GM12878 (cell line): ENCODE results near the gene SEZ6L2. TPM values are rescaled to one million over a fixed set of nuclear protein-coding genes. Genes with fewer than 3 reads are reported as not detected.

Experiments used
- ATAC-seq: fragments of 200-7000 bp; cut with Tn5 transposase; 3 replicates; pipeline ENCODE4 v1.9.1; 2020; ENCODE audit warnings: mild to moderate bottlenecking, moderate library complexity
- BruUV-seq: library from RNA; stranded (reverse); fragments of 400-500 nt; replicated peaks from 2 replicates; lab custom pipeline; 2021; lab: Mats Ljungman, UMichigan
- CTCF ChIA-PET: fragments of 300-600 bp; sonication (Branson Sonifier 250); formaldehyde crosslinking; extraction: SDS; loops from one replicate; lab custom pipeline; 2021; ENCODE audit warnings: inconsistent platforms; lab: Yijun Ruan, JAX
- POLR2A ChIA-PET: fragments of 350-600 bp; formaldehyde crosslinking; extraction: SDS; loops from one replicate; lab custom pipeline; 2021; ENCODE audit warnings: inconsistent platforms; lab: Charles Lee
- RAD21 ChIA-PET: fragments of 300-600 bp; sonication (Branson Sonifier 250); formaldehyde crosslinking; loops from one replicate; lab custom pipeline; 2023; ENCODE audit warnings: antibody characterized with exemption; ENCODE audit not compliant: unreplicated experiment; lab: Charles Lee
- SMC1A ChIA-PET: fragments of 300-600 bp; sonication (Branson Sonifier 250); formaldehyde crosslinking; loops from one replicate; lab custom pipeline; 2023; ENCODE audit not compliant: unreplicated experiment, uncharacterized antibody; lab: Charles Lee
- DNase-seq: peaks from one replicate; pipeline ENCODE4 v3.0.0-alpha.2; 2011; ENCODE audit warnings: low read depth, low spot score
- FAIRE-seq: peaks from 3 replicates; lab custom pipeline; 2011; peaks lifted over from hg19 to GRCh38; lab: Jason Lieb, UNC
- H2AFZ ChIP-seq: 2 replicates; pipeline ENCODE4 v1.6.0; 2011; ENCODE audit warnings: low read depth, low read length, control low read depth; ENCODE audit not compliant: control insufficient read depth
- H3K27ac ChIP-seq: 2 replicates; pipeline ENCODE4 v1.5.1; 2011; ENCODE audit warnings: control low read depth; ENCODE audit not compliant: control insufficient read depth, insufficient read depth
- H3K27me3 ChIP-seq, 2 experiments: replicated peaks in 1 of 2; 2 replicates each; pipeline versions ENCODE4 v1.6.0 to v1.6.1; 2011; ENCODE audit warnings: low read length in 1 of 2; ENCODE audit not compliant: control insufficient read depth in 2 of 2, insufficient read depth in 2 of 2
- H3K36me3 ChIP-seq, 2 experiments: 2 replicates each; pipeline ENCODE4 v1.5.1; 2011; ENCODE audit warnings: low read length in 1 of 2; ENCODE audit not compliant: control insufficient read depth in 2 of 2, insufficient read depth in 2 of 2
- H3K4me1 ChIP-seq: 2 replicates; pipeline ENCODE4 v1.6.1; 2011; ENCODE audit warnings: mild to moderate bottlenecking, low read length, moderate library complexity, mixed read lengths; ENCODE audit not compliant: control insufficient read depth, insufficient read depth
- H3K4me2 ChIP-seq: 2 replicates; pipeline ENCODE4 v1.6.0; 2011; ENCODE audit warnings: control low read depth; ENCODE audit not compliant: control insufficient read depth, insufficient read depth
- H3K4me3 ChIP-seq: fragments of 200-600 bp; sonication (generic); 2 replicates; pipeline ENCODE4 v1.5.1; 2016
- H3K79me2 ChIP-seq: 2 replicates; pipeline ENCODE4 v1.6.0; 2011; ENCODE audit warnings: low read length; ENCODE audit not compliant: control insufficient read depth, insufficient read depth
- H3K9ac ChIP-seq: 2 replicates; pipeline ENCODE4 v1.8.0; 2011; ENCODE audit warnings: low read length, control low read depth, mixed read lengths; ENCODE audit not compliant: control insufficient read depth, insufficient read depth
- H3K9me3 ChIP-seq: replicated peaks from 3 replicates; pipeline ENCODE4 v1.5.1; 2011; ENCODE audit warnings: mild to moderate bottlenecking, low read length; ENCODE audit not compliant: control insufficient read depth, insufficient read depth
- H4K20me1 ChIP-seq: 2 replicates; pipeline ENCODE4 v1.6.0; 2011; ENCODE audit not compliant: control insufficient read depth, insufficient read depth
- BCL11A ChIP-seq: IDR thresholded peaks from 2 replicates; pipeline ENCODE4 v1.6.1; 2011; ENCODE audit warnings: low read depth, low read length
- MXI1 ChIP-seq: fragments of 150-350 bp; IDR thresholded peaks from 2 replicates; pipeline ENCODE4 v1.6.1; 2011; ENCODE audit warnings: low read depth, mild to moderate bottlenecking, inconsistent platforms, low read length, improper control_type of control experiment
- ZNF592 ChIP-seq: fragments of 450-650 bp; IDR thresholded peaks from 2 replicates; pipeline ENCODE4 v1.6.1; 2017; ENCODE audit warnings: mild to moderate bottlenecking, moderate library complexity
- WGBS: methylation state at CpG from one replicate; pipeline ENCODE4 v1.1.6; 2016; ENCODE audit warnings: low lambda C conversion rate; ENCODE audit not compliant: insufficient replicate concordance, insufficient coverage; ENCODE audit errors: missing lambda C conversion rate; 5-methylcytosine and 5-hydroxymethylcytosine counted together
- in situ Hi-C: fragments of 300-500 bp; cut with MboI; formaldehyde crosslinking; loops from 9 replicates; pipeline ENCODE4 v1.14.3; 2018; ENCODE audit warnings: mixed read lengths
- intact Hi-C: fragments of 100-400 bp; cut with micrococcal nuclease; formaldehyde crosslinking; loops from one replicate; pipeline ENCODE4 v1.14.2; 2022; ENCODE audit not compliant: unreplicated experiment
- polyA plus RNA-seq, 11 experiments: library from polyadenylated mRNA; depleted of rRNA in 4 of 11; unstranded in 6 of 11; stranded (reverse) in 5 of 11; fragments of >200 nt; fragmentation: Nextera tagmentation in 4 of 11; fragmentation: Illumina TruSeq in 1 of 11; extraction: Ambion mirVana in 4 of 11; extraction: Trizol in 1 of 11; gene quantifications; 1 replicate in 1 of 11; 2 replicates in 10 of 11; pipeline versions ENCODE4 v1.2.1 to v1.2.3, GENCODE V29; 2011 to 2016; ENCODE audit warnings: inconsistent platforms in 2 of 11, missing spikeins in 2 of 11, low read depth in 1 of 11
- total RNA-seq, 4 experiments: library from RNA; depleted of rRNA in 3 of 4; stranded (reverse); fragments of >200 nt in 3 of 4; fragmentation: Illumina TruSeq in 1 of 4; extraction: Trizol in 1 of 4; gene quantifications; 2 replicates each; pipeline versions ENCODE4 v1.2.1 to v1.2.3, GENCODE V29; 2013 to 2021

SEZ6L2 gene
- total and polyA plus RNA-seq, 10 of the 15 experiments (the other 5 are each of a cell fraction or from before 2014, with no cell fraction given), result 0.06 to 0.49 TPM; not detected in 8

GRCh38 chr16:29922986-29923501 lies 23.7 kb upstream of the SEZ6L2 start:
- H3K4me2 ChIP-seq, result no peak overlapping the region
- H3K4me1 ChIP-seq, result peaks cover 11% of the 10 kb centered on the region
- POLR2A ChIA-PET, result interaction anchor here (0.6 to 0.8 kb wide), 2 partner anchors 15 to 162 kb away, joined by 3 read pairs; no protein-coding TSS in a partner anchor
- in situ Hi-C loops, result no loop called here
- TF ChIP-seq MXI1 (no peak), ZNF592 (no peak), BCL11A (no peak)
- TF ChIP-seq, all 136 proteins: peak for 0
- Histone ChIP-seq H3K27ac (no peak overlapping the region), H4K20me1 (no peaks in the 10 kb centered on the region), H3K9me3 (no peaks in the 10 kb centered on the region), H3K36me3 (peaks cover 0 to 9% of the 10 kb centered on the region in 2 experiments; a peak in 3 of 4 replicates), H3K4me3 (no peak overlapping the region), H3K79me2 (peaks cover 13% of the 10 kb centered on the region), H3K9ac (no peak overlapping the region), H3K27me3 (no peaks in the 10 kb centered on the region), H2AFZ (no peak overlapping the region)
- intact Hi-C loops, result loop anchor here (10.0 kb wide), 1 partner anchor 58 kb away; the partner anchor contains the start of gene CDIPT
- FAIRE-seq, result no peak
- ATAC-seq, result no peak
- ChIA-PET SMC1A (no interaction called here), RAD21 (no interaction called here), CTCF (no interaction called here)
- BruUV-seq, result no TSS peak
- no peak for DNase-seq
- WGBS, result 96% methylated on average over 12 of the region's 12 CpGs
